Pancreas (tissue), 10 donors: ENCODE data around the gene RGMA. TPM values are rescaled to one million over a fixed set of nuclear protein-coding genes. Genes with fewer than 3 reads are reported as not detected.
A peak's percentile ranks its signal among the peaks of the same experiment; 100 is the strongest.

Experiments used
- ATAC-seq, 4 donors: fragments of 200-7000 bp; cut with Tn5 transposase; one replicate each; pipeline versions ENCODE4 v1.8.0 to v1.9.1; 2020; ENCODE audit warnings: mild to moderate bottlenecking in 4 of 4, moderate library complexity in 4 of 4
- DNase-seq, 6 donors: peaks; one replicate each; pipeline ENCODE4 v3.0.0-alpha.2; 2020
- FAIRE-seq: peaks from 2 replicates; lab custom pipeline; 2012; peaks lifted over from hg19 to GRCh38; lab: Jason Lieb, UNC
- H3K27ac ChIP-seq, 4 donors: fragments of 200-600 bp; sonication (generic); 1 replicate in 3 of 4; 2 replicates in 1 of 4; pipeline versions ENCODE4 v1.5.0 to v1.8.0; 2020
- H3K27me3 ChIP-seq, 4 donors: fragments of 200-600 bp; one replicate each; pipeline ENCODE4 v1.8.0; 2021
- H3K36me3 ChIP-seq, 3 donors: fragments of 200-600 bp; sonication (generic) in 1 of 3; one replicate each; pipeline versions ENCODE4 v1.5.0 to v1.8.0; 2020 to 2021
- H3K4me1 ChIP-seq, 3 donors: fragments of 200-600 bp; one replicate each; pipeline ENCODE4 v1.8.0; 2021
- H3K4me3 ChIP-seq, 4 donors: fragments of 200-600 bp; sonication (generic) in 2 of 4; one replicate each; pipeline versions ENCODE4 v1.5.0 to v1.8.0; 2020 to 2021
- H3K9me3 ChIP-seq, 4 donors: fragments of 200-600 bp; one replicate each; pipeline ENCODE4 v1.8.0; 2021
- WGBS, 2 donors: extraction: QIAGEN DNeasy Blood & Tissue Kit; methylation state at CpG; one replicate each; pipeline ENCODE4 v1.1.7; 2013; 5-methylcytosine and 5-hydroxymethylcytosine counted together
- intact Hi-C, 3 donors: fragments of 100-400 bp; cut with DNase I; formaldehyde crosslinking; loops; one replicate each; pipeline versions ENCODE4 v1.11.1 to v1.14.2; 2022
- polyA plus RNA-seq, 2 donors: library from polyadenylated mRNA; stranded (reverse); fragments of 200-250 nt; gene quantifications; one replicate each; pipeline ENCODE4 v1.2.3, GENCODE V29; 2013
- total RNA-seq, 6 donors: library from RNA; stranded (reverse); fragmentation: NEBNext Ultra II Directional in 4 of 6; extraction: Animal tissue kit (Norgen Biotek cat#: 25700) in 4 of 6; gene quantifications; one replicate each; pipeline versions ENCODE4 v1.2.1 to v1.2.4, GENCODE V29; 2021 to 2023
- TF ChIP-seq, protein P1 (sequence below), 4 donors: fragments of 200-600 bp; sonication (generic) in 3 of 4; IDR thresholded peaks; one replicate each; pipeline versions ENCODE4 v1.5.0 to v1.8.0; 2021; ENCODE audit warnings: antibody characterized with exemption in 4 of 4
- donor health status: healthy with polysubstance abuse.
- donor health status: DM: no; HTN: no; CAD: no; lungs with moderate emphysema.
- donor health status: DM: no; HTN: no; CAD: no.
- donor health status: control.
- donor health status: control.
- donor health status: Bipolar disorder and iron deficiency.
- donor health status: DM: yes; HTN: yes; CAD: no.
- donor health status: DM: no; HTN: no; CAD: no.
- donor health status: DM: no; HTN: no; CAD: no.
- donor health status: DM: yes; HTN: yes; CAD: no.

RGMA gene
- total and polyA plus RNA-seq, 8 donors, result 3.7 to 14.3 (median 6.8) TPM

DNA sequence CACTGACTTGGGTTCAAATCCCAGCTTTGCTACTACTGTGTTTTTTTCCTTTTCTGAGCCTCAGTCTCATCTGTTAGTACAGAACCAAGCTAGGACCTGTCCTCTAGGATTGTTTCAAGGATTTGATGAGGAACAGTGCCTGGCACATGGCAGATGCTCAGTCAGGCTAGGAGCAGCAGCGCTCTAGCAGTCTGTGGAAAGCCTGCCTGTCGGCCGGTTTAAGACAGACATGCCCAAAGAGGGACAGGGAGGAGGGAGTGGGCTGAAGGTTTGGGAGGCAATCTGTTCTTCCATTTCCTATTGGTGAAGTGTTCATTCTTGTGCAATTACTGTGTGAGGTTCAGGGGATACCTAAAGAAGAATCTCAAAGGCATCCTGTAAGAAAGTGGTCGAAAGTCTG lies 35.1 kb upstream of the RGMA start:
- Histone ChIP-seq H3K9me3 (no peaks in the 10 kb centered on the region), H3K27ac (no peak overlapping the region), H3K4me3 (no peak overlapping the region), H3K4me1 (no peaks in the 10 kb centered on the region), H3K36me3 (no peaks in the 10 kb centered on the region), H3K27me3 (no peaks in the 10 kb centered on the region)
- TF ChIP-seq, protein P1, sequence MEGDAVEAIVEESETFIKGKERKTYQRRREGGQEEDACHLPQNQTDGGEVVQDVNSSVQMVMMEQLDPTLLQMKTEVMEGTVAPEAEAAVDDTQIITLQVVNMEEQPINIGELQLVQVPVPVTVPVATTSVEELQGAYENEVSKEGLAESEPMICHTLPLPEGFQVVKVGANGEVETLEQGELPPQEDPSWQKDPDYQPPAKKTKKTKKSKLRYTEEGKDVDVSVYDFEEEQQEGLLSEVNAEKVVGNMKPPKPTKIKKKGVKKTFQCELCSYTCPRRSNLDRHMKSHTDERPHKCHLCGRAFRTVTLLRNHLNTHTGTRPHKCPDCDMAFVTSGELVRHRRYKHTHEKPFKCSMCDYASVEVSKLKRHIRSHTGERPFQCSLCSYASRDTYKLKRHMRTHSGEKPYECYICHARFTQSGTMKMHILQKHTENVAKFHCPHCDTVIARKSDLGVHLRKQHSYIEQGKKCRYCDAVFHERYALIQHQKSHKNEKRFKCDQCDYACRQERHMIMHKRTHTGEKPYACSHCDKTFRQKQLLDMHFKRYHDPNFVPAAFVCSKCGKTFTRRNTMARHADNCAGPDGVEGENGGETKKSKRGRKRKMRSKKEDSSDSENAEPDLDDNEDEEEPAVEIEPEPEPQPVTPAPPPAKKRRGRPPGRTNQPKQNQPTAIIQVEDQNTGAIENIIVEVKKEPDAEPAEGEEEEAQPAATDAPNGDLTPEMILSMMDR (IDR thresholded peaks at IDR 0.05), result no peak
- no peak for FAIRE-seq
- ATAC-seq, result no peak
- intact Hi-C loops, result no loop called here
- no peak for DNase-seq
- WGBS, 2 donors, result 94% methylated on average over 4 of the region's 4 CpGs

DNA sequence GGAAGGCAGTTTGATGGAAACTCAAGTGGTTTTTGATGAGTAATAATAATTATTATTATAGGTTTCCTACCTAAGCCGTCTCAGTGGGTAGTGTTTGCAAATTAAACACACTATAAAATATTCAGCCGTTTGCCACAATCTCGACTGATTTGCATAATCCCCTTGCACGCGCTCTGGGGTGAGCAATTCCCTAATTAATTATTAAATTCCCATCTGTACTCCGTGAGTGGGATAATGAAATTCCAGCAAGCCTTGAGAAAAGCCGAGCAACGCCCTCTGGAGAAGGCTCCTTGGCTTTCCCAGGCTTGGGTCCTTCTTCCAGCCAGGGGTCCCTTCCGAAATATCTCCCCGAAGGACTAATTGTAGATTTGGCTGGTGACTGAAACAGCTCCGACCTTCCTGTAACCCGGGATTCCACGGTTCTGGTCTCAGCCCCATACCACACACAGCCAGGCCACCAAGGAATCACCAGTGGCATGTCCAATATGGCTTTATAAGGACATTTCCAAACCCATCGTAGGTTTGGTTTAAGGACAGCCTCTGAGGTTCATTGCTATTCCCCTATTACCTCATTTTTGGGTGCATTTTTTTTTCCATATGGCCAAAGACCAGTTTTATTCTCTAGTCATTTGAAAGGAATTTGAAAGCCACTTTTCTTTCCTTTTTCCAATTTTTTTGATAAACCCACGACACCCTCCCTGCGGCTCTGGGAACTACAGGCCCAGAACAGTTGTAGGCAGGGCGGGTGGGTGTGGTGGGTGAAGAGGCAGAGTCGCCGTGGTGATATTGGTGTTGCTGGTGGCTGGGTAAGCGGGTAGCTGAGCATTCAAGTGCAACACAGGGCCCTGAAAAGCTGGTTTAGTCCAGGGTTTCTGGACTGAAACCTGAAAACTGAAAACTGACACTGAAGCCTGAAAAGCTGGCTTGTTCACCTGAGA lies 33.2 kb upstream of the RGMA start:
- intact Hi-C loops, result no loop called here
- Histone ChIP-seq H3K27ac (no peak overlapping the region), H3K9me3 (no peaks in the 10 kb centered on the region), H3K4me1 (no peaks in the 10 kb centered on the region), H3K36me3 (no peaks in the 10 kb centered on the region), H3K4me3 (no peak overlapping the region), H3K27me3 (no peaks in the 10 kb centered on the region)
- TF ChIP-seq, protein P1 (IDR thresholded peaks at IDR 0.05), result no peak
- WGBS, 2 donors, result 87 to 92% methylated on average over 20 of the region's 20 CpGs
- FAIRE-seq (no peak), ATAC-seq (peak in 1 of 4 donors; percentile 40), DNase-seq (no peak)

DNA sequence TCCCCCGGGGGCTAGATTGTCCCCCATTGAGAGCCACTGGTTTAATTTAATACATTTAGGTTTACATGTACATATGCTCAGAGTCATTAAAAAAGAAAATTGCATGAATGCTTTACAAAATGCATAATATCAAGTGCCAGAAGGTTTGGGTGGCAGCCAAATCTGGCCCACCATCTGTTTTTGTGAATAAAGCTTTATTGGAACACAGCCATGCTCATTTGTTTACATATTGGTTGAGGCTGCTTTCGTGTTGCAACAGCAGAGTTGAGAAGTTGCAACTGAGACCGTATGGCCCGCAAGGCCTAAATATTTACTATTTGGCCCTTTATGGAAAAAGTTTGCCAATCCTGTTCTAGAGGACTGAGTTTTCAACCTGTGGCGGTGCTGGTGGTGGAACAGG lies 32.1 kb upstream of the RGMA start:
- H3K4me3 ChIP-seq, result no peak overlapping the region
- intact Hi-C loops, result no loop called here
- no peak for FAIRE-seq
- TF ChIP-seq, protein P1 (IDR thresholded peaks at IDR 0.05), result no peak
- WGBS, 2 donors, result 96 to 97% methylated on average over 5 of the region's 5 CpGs
- H3K27ac ChIP-seq, result no peak overlapping the region
- no peaks in the 10 kb centered on the region for H3K36me3 ChIP-seq
- no peak for ATAC-seq
- no peaks in the 10 kb centered on the region for H3K9me3 ChIP-seq
- no peaks in the 10 kb centered on the region for H3K27me3 ChIP-seq
- DNase-seq, result no peak
- H3K4me1 ChIP-seq, result no peaks in the 10 kb centered on the region

DNA sequence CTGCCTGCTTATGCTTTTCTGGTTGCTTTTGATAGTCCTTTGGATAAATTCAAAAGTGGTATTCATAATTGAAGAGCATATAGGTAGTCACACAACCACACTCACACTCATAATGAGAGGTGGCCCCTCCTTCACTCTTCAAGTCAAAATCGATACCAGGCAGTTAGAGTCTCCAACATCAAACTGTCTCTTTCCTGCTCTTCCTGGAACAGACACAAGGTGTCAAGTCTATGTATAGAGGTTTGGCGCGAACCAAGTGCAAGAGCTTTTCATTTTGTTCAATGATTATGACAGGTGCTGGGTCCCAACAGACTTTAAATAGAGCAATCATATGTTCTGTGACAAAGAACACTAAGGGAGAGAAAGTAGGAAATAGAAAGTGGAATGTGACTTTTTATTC lies 29.9 kb upstream of the RGMA start:
- Histone ChIP-seq H3K4me1 (no peaks in the 10 kb centered on the region), H3K36me3 (no peaks in the 10 kb centered on the region), H3K27ac (no peak overlapping the region), H3K4me3 (no peak overlapping the region), H3K9me3 (no peaks in the 10 kb centered on the region), H3K27me3 (no peaks in the 10 kb centered on the region)
- FAIRE-seq, result no peak
- intact Hi-C loops, result no loop called here
- 91% methylated on average over 3 of the region's 3 CpGs for WGBS, 2 donors
- TF ChIP-seq, protein P1 (IDR thresholded peaks at IDR 0.05), result no peak
- DNase-seq, result no peak
- ATAC-seq, result no peak

DNA sequence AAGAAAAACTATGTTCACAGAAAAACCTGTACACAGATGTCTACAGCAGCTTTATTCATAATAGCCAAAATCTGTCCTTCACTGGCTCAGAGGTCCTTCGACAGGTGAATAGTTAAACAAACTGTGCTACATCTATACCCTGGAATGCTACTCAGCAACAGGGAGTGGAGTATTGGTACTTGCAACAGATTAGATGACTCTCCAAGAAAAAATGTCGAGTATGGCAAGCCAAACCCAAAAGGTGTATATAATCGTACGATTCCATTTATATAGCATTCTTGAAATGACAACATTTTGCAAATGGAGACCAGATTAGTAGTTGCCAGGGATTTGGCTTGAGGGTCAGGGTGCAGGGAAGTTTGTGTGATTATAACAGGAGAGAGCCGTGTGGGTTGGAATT lies 22.4 kb upstream of the RGMA start:
- no peaks in the 10 kb centered on the region for H3K9me3 ChIP-seq
- no peaks in the 10 kb centered on the region for H3K4me1 ChIP-seq
- no peak overlapping the region for H3K4me3 ChIP-seq
- no peaks in the 10 kb centered on the region for H3K27me3 ChIP-seq
- intact Hi-C loops, result no loop called here
- no peaks in the 10 kb centered on the region for H3K36me3 ChIP-seq
- FAIRE-seq (no peak), ATAC-seq (no peak), DNase-seq (no peak)
- 80 to 88% methylated on average over 5 of the region's 5 CpGs for WGBS, 2 donors
- no peak overlapping the region for H3K27ac ChIP-seq
- TF ChIP-seq, protein P1 (IDR thresholded peaks at IDR 0.05), result no peak
